DOHH2 (cell line): Measurements from ENCODE around the gene MILR1.
"Not testable (repeated sequence)": the region's sequence is repeated elsewhere in the genome, so short reads cannot be mapped to it uniquely, and the experiment has no call there.

Experiments
- H3F3A ChIP-seq: fragments of 200-600 bp; sonication (generic), shearing (Covaris generic); 2 replicates; pipeline ENCODE4 v1.6.0; 2016; ENCODE audit warnings: antibody characterized with exemption, mild to moderate bottlenecking; ENCODE audit not compliant: control insufficient read depth, insufficient read depth
- H3K27ac ChIP-seq: fragments of 200-600 bp; sonication (generic); 2 replicates; pipeline ENCODE4 v1.5.1; 2014; ENCODE audit warnings: low read depth, mild to moderate bottlenecking, low read length, moderate library complexity
- H3K27me3 ChIP-seq: fragments of 200-600 bp; sonication (generic); 2 replicates; pipeline ENCODE4 v1.6.1; 2014; ENCODE audit warnings: mild to moderate bottlenecking, low read length, mixed read lengths; ENCODE audit not compliant: control insufficient read depth
- H3K36me3 ChIP-seq: fragments of 200-600 bp; sonication (generic); 2 replicates; pipeline ENCODE4 v1.6.1; 2014; ENCODE audit warnings: mild to moderate bottlenecking, low read length, moderate library complexity, mixed read lengths; ENCODE audit not compliant: control insufficient read depth
- H3K4me1 ChIP-seq: fragments of 200-600 bp; sonication (generic); 2 replicates; pipeline ENCODE4 v1.6.1; 2014; ENCODE audit warnings: mild to moderate bottlenecking, low read length, mixed read lengths; ENCODE audit not compliant: control insufficient read depth
- H3K4me2 ChIP-seq: fragments of 200-600 bp; sonication (generic); 2 replicates; pipeline ENCODE4 v1.6.0; 2014; ENCODE audit warnings: mild to moderate bottlenecking, low read length, moderate library complexity
- H3K4me3 ChIP-seq: fragments of 200-600 bp; sonication (generic); 2 replicates; pipeline ENCODE4 v1.5.1; 2014; ENCODE audit warnings: mild to moderate bottlenecking, low read length, mixed read lengths
- H3K79me2 ChIP-seq: fragments of 200-600 bp; sonication (generic); 2 replicates; pipeline ENCODE4 v1.6.1; 2014; ENCODE audit warnings: mild to moderate bottlenecking, low read length, mixed read lengths; ENCODE audit not compliant: control insufficient read depth
- H3K9me2 ChIP-seq: fragments of 200-600 bp; sonication (generic); replicated peaks from 2 replicates; pipeline ENCODE4 v1.6.1; 2014; ENCODE audit warnings: mild to moderate bottlenecking, low read length, mixed read lengths; ENCODE audit not compliant: control insufficient read depth
- H3K9me3 ChIP-seq: fragments of 200-600 bp; sonication (generic); 2 replicates; pipeline ENCODE4 v1.6.1; 2014; ENCODE audit warnings: antibody characterized with exemption, low read length, mixed read lengths; ENCODE audit not compliant: control insufficient read depth, insufficient read depth
- H4K20me1 ChIP-seq: fragments of 200-600 bp; sonication (generic); 2 replicates; pipeline ENCODE4 v1.6.0; 2014; ENCODE audit warnings: low read depth, mild to moderate bottlenecking, antibody characterized with exemption, low read length, moderate library complexity; ENCODE audit not compliant: control insufficient read depth, insufficient read depth
- EZH2phosphoT487 ChIP-seq: fragments of 200-600 bp; sonication (generic); IDR thresholded peaks from 2 replicates; pipeline ENCODE4 v1.6.1; 2017; ENCODE audit warnings: borderline replicate concordance, mild to moderate bottlenecking, antibody characterized with exemption, low read length, moderate library complexity, mixed read lengths
- TF ChIP-seq, protein P1 (sequence below): fragments of 200-600 bp; sonication (generic); IDR thresholded peaks from one replicate; pipeline ENCODE4 v1.5.1; 2014; ENCODE audit warnings: antibody characterized with exemption, mild to moderate bottlenecking, low read depth, low read length; ENCODE audit not compliant: poor library complexity, severe bottlenecking

The MILR1 gene

GRCh38 chr17:64428406-64428805 is 20.5 kb upstream of the MILR1 start:
- Histone ChIP-seq H3K27ac (no peak overlapping the region), H3K36me3 (no peaks in the 10 kb centered on the region), H3K4me3 (no peak overlapping the region), H3K4me2 (no peak overlapping the region), H3K79me2 (no peaks in the 10 kb centered on the region), H3K9me2 (no peaks in the 10 kb centered on the region), H3K27me3 (no peaks in the 10 kb centered on the region), H4K20me1 (no peaks in the 10 kb centered on the region), H3K9me3 (no peaks in the 10 kb centered on the region), H3F3A (no peaks in the 10 kb centered on the region), H3K4me1 (0 out of 2 replicates have a peak, but pooled peaks cover 3% of the 10 kb centered on the region)
- TF ChIP-seq, protein P1, sequence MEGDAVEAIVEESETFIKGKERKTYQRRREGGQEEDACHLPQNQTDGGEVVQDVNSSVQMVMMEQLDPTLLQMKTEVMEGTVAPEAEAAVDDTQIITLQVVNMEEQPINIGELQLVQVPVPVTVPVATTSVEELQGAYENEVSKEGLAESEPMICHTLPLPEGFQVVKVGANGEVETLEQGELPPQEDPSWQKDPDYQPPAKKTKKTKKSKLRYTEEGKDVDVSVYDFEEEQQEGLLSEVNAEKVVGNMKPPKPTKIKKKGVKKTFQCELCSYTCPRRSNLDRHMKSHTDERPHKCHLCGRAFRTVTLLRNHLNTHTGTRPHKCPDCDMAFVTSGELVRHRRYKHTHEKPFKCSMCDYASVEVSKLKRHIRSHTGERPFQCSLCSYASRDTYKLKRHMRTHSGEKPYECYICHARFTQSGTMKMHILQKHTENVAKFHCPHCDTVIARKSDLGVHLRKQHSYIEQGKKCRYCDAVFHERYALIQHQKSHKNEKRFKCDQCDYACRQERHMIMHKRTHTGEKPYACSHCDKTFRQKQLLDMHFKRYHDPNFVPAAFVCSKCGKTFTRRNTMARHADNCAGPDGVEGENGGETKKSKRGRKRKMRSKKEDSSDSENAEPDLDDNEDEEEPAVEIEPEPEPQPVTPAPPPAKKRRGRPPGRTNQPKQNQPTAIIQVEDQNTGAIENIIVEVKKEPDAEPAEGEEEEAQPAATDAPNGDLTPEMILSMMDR: no peak
- TF ChIP-seq EZH2phosphoT487: no peak

DNA sequence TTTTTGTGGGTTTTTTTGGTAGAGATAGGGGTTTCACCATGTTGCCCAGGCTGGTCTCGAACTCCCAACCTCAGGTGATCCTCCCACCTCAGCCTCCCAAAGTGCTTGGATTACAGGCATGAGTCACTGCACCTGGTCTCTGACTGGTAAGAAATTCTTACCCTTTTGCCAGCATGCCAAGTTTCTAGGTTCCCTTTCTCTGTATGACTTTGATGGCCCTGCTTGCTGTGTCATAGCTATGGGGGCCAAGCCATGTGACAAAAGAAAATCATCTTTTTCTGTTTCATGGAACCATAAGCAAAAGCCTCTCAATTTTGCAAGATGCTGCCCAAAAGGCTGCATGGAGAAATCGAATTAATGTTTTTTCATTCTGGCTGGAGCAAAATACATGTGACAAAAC is 18.9 kb upstream of the MILR1 start:
- not testable (repeated sequence) for H3K4me3 ChIP-seq, H3K9me3 ChIP-seq, H3K9me2 ChIP-seq, H3K27ac ChIP-seq, H4K20me1 ChIP-seq, H3K4me1 ChIP-seq, H3K79me2 ChIP-seq, H3K4me2 ChIP-seq, H3K27me3 ChIP-seq, H3K36me3 ChIP-seq, H3F3A ChIP-seq

- Histone ChIP-seq H4K20me1 (no peaks in the 10 kb centered on the region), H3F3A (no peaks in the 10 kb centered on the region), H3K4me2 (no peak overlapping the region), H3K27ac (no peak overlapping the region), H3K79me2 (no peaks in the 10 kb centered on the region), H3K27me3 (no peaks in the 10 kb centered on the region), H3K4me1 (no peaks in the 10 kb centered on the region), H3K36me3 (no peaks in the 10 kb centered on the region), H3K9me2 (no peaks in the 10 kb centered on the region), H3K9me3 (peaks cover 10% of the 10 kb centered on the region; the same call in 1 of the 2 replicates), H3K4me3 (no peak overlapping the region)
- no peak for TF ChIP-seq EZH2phosphoT487
- TF ChIP-seq, protein P1: no peak
Measured at GRCh38 chr17:64431534-64431933, 17.4 kb upstream of the MILR1 start.

DNA sequence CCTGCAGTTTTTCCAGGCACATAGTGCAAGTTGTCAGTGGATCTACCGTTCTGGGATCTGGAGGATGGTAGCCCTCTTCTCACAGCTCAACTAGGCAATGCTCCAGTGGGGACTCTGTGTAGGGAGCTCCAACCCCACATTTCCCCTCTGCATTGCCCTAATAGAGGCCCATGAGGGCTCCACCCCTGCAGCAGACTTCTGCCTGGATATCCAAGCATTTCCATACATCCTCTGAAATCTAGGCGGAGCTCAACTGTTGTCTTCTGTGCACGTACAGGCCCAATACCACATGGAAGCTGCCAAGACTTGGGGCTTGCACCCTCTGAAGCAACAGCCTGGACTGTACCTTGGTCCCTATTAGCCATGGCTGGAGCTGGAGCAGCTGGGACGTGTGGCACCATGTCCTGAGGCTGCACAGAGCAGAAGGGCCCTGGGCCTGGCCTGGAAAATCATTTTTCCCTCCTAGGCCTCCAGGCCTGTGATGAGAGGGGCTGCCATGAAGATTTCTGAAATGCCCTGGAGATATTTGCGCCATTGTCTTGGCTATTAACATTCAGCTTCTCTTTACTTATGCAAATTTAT is 10.9 kb upstream of the MILR1 start:
- Histone ChIP-seq H3K27me3 (no peaks in the 10 kb centered on the region), H3K4me1 (peaks cover 21% of the 10 kb centered on the region), H3F3A (no peaks in the 10 kb centered on the region; the same call in 1 of the 2 replicates), H3K4me2 (no peak overlapping the region), H3K79me2 (no peaks in the 10 kb centered on the region), H3K27ac (no peak overlapping the region), H4K20me1 (no peaks in the 10 kb centered on the region), H3K9me3 (peaks cover 43% of the 10 kb centered on the region), H3K36me3 (no peaks in the 10 kb centered on the region), H3K9me2 (no peaks in the 10 kb centered on the region), H3K4me3 (no peak overlapping the region)
- no peak for TF ChIP-seq EZH2phosphoT487
- TF ChIP-seq, protein P1: no peak

DNA sequence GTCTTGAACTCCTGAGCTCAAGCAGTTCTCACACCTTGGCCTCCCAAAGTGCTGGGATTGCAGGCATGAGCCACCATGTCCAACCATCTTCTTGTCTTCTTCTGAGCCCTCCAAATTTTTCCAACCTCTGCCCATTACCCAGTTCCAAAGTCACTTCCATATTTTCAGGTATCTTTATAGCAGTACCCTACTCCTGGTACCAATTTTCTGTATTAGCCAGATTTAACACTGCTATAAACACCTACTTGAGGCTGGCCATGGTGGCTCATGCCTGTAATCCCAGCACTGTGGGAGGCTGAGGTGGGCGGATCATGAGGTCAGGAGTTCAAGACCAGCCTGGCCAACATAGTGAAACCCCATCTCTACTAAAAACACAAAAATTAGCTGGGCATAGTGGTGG is 9.4 kb upstream of the MILR1 start:
- H3K9me3 ChIP-seq: peaks cover 40% of the 10 kb centered on the region
- not testable (repeated sequence) for H3K27ac ChIP-seq, H3K4me3 ChIP-seq, H3F3A ChIP-seq, H4K20me1 ChIP-seq, H3K36me3 ChIP-seq, H3K4me2 ChIP-seq, H3K27me3 ChIP-seq, H3K9me2 ChIP-seq, H3K79me2 ChIP-seq
- peaks cover 32% of the 10 kb centered on the region for H3K4me1 ChIP-seq
